ENCODE data around the gene SYNDIG1.

GRCh38 chr20:24657196-24657595, 187.8 kb downstream of the SYNDIG1 start:
- TF ChIP-seq CTCF (conservative IDR thresholded peaks at IDR 0.05; ENCODE audit: low read depth, low read length) (peak; percentile 55), EZH2 (IDR thresholded peaks at IDR 0.05; ENCODE audit: low read length, unreplicated experiment) (no peak)

Measured in PC-3 (cell line).